ENCODE data around the gene IL13RA1. TPM values are rescaled to one million over a fixed set of nuclear protein-coding genes. Genes with fewer than 3 reads are reported as not detected.

IL13RA1 gene
- total and polyA plus RNA-seq, 2 of the 13 experiments (the other 11 are each of a cell fraction or from before 2014, with no cell fraction given) = 56.6 to 73.5 TPM

DNA sequence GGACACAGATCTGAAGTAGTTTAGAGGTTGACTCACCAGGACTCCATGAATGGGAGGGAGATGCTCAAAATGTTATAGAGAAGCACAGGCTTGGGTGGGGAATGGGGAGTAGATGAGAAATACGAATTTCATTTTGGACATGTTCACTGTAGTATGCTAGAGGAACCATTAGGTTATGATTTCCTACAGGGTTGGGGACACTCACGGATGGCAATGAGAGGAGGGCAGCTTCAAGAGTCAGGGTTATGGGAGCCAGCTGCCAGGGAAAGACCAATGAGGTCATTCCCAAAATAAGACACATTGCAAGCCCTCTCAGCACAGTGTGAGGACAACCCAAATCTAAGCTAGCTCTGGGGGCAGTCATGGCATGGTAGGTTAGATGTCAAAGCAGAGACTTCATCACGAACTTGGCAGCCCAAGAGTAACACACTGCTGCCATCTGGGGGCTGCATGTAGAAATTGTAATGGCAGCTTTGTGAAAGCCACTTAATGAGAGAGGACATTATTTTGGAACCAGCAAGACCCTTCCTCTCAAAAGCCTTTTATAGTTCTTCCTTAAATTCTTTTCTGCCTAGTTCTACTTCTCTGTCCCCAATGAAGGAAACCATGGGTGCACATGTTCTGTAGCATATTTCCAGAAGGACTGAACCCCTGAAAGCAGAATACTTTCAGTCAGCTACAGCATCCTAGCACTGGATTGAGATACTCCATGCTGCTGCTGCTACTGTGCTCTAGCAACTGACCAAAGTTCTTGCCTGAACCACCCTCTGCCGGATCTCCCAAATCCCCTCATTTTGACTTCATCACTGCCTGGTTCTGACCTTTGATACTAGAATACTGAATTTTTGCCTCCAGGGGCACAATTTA, 80.0 kb downstream of the IL13RA1 start:
- peak; percentile 91 for FAIRE-seq
- BruUV-seq (replicated peaks) = no TSS peak
- Histone ChIP-seq H3K9me3 (ENCODE audit: low read length) (no peaks in the 10 kb centered on the region), H3K27ac (ENCODE audit: extremely low read length, insufficient read depth, low read length) (no peak overlapping the region), H3K4me2 (ENCODE audit: low read depth, low read length) (no peak overlapping the region), H3K36me3 (replicated peaks in 1 of 2; ENCODE audit: control insufficient read depth in 1 of 2, insufficient read depth in 2 of 2, low read length in 2 of 2) (no peaks in the 10 kb centered on the region), H3K27me3 (ENCODE audit: control insufficient read depth in 1 of 2, insufficient read depth in 2 of 2, low read length in 2 of 2) (no peaks in the 10 kb centered on the region), H3K79me2 (ENCODE audit: insufficient read depth, low read length) (no peaks in the 10 kb centered on the region), H3K4me1 (ENCODE audit: insufficient read depth, low read length) (no peaks in the 10 kb centered on the region), H3K9ac (ENCODE audit: insufficient read depth, low read depth, low read length) (no peak overlapping the region), H3K4me3 (replicated peaks in 1 of 3; ENCODE audit: insufficient read depth in 1 of 3, low read depth in 2 of 3, low read length in 3 of 3) (no peak overlapping the region), H2AFZ (ENCODE audit: low read length) (no peak overlapping the region), H4K20me1 (ENCODE audit: insufficient read depth, low read length) (no peaks in the 10 kb centered on the region)
- ChIA-PET CTCF (ENCODE audit: low intra/inter-chr PET ratio, low total read pairs) (interaction anchor here (0.9 to 2.6 kb wide), 4 partner anchors 163 to 203 kb away, joined by 4 to 16 read pairs (median 9); no protein-coding TSS in a partner anchor), POLR2A (no interaction called here)
- in situ Hi-C loops (cut with HindIII; ENCODE audit: extremely low pct_ligation_motif_present, low pct_unique_long_range_greater_than_20kb) = loop anchor here (5.0 kb wide), 1 partner anchor 165 kb away; no protein-coding TSS in a partner anchor
- intact Hi-C loops (cut with micrococcal nuclease; ENCODE audit: unreplicated experiment) = loop anchor here (1.0 kb wide), 2 partner anchors 163 to 203 kb away; no protein-coding TSS in a partner anchor
- ATAC-seq = peak; percentile 68
- WGBS (ENCODE audit: low lambda C conversion rate) = 34% methylated on average over 3 of the region's 4 CpGs
- peak; percentile 33 for DNase-seq (ENCODE audit: low spot score)
- TF ChIP-seq, protein P1, sequence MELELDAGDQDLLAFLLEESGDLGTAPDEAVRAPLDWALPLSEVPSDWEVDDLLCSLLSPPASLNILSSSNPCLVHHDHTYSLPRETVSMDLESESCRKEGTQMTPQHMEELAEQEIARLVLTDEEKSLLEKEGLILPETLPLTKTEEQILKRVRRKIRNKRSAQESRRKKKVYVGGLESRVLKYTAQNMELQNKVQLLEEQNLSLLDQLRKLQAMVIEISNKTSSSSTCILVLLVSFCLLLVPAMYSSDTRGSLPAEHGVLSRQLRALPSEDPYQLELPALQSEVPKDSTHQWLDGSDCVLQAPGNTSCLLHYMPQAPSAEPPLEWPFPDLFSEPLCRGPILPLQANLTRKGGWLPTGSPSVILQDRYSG (CRISPR knock-in tag; IDR thresholded peaks at IDR 0.05) = no peak
- TF ChIP-seq ETV5 (CRISPR knock-in tag; IDR thresholded peaks at IDR 0.05; ENCODE audit: borderline replicate concordance) (no peak), RAD21 (CRISPR knock-in tag; IDR thresholded peaks at IDR 0.05) (0 out of 2 replicates have a peak, but pooled peaks have one; percentile 26), SMC3 (IDR thresholded peaks at IDR 0.05; ENCODE audit: low read length) (peak; percentile 90), SOX13 (IDR thresholded peaks at IDR 0.05) (no peak), SOX13 (CRISPR knock-in tag; conservative IDR thresholded peaks at IDR 0.05 in 1 of 2, IDR thresholded peaks at IDR 0.05 in 1 of 2) (no peak), ARHGAP35 (CRISPR knock-in tag; IDR thresholded peaks at IDR 0.05; ENCODE audit: borderline replicate concordance) (no peak), ZSCAN12 (CRISPR knock-in tag; IDR thresholded peaks at IDR 0.05) (no peak), ZFY (CRISPR knock-in tag; IDR thresholded peaks at IDR 0.05) (no peak), ZBTB38 (CRISPR knock-in tag; IDR thresholded peaks at IDR 0.05) (no peak), STAG1 (CRISPR knock-in tag; IDR thresholded peaks at IDR 0.05) (peak; percentile 92), ZNF468 (CRISPR knock-in tag; IDR thresholded peaks at IDR 0.05) (no peak), ZNF224 (CRISPR knock-in tag; IDR thresholded peaks at IDR 0.05) (no peak), ZFP36 (IDR thresholded peaks at IDR 0.05; ENCODE audit: borderline replicate concordance, low read depth, low read length, partially characterized antibody) (no peak), POLR2AphosphoS2 (IDR thresholded peaks at IDR 0.05; ENCODE audit: low read depth, low read length) (no peak), ZNF570 (CRISPR knock-in tag; IDR thresholded peaks at IDR 0.05; ENCODE audit: borderline replicate concordance) (no peak), CHCHD3 (CRISPR knock-in tag; IDR thresholded peaks at IDR 0.05) (no peak), CREBL2 (CRISPR knock-in tag; IDR thresholded peaks at IDR 0.05; ENCODE audit: borderline replicate concordance) (no peak), ETV6 (CRISPR knock-in tag; conservative IDR thresholded peaks at IDR 0.05) (no peak), MIXL1 (CRISPR knock-in tag; IDR thresholded peaks at IDR 0.05) (no peak), RNF2 (conservative IDR thresholded peaks at IDR 0.05; ENCODE audit: low read depth) (no peak), ZNF501 (CRISPR knock-in tag; IDR thresholded peaks at IDR 0.05) (no peak)
- TF ChIP-seq, protein P2, sequence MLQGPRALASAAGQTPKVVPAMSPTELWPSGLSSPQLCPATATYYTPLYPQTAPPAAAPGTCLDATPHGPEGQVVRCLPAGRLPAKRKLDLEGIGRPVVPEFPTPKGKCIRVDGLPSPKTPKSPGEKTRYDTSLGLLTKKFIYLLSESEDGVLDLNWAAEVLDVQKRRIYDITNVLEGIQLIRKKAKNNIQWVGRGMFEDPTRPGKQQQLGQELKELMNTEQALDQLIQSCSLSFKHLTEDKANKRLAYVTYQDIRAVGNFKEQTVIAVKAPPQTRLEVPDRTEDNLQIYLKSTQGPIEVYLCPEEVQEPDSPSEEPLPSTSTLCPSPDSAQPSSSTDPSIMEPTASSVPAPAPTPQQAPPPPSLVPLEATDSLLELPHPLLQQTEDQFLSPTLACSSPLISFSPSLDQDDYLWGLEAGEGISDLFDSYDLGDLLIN (CRISPR knock-in tag; IDR thresholded peaks at IDR 0.05; ENCODE audit: borderline replicate concordance) = no peak
